GM23338 (cell line): ENCODE measurements around the gene PLEKHN1. TPM values are rescaled to one million over a fixed set of nuclear protein-coding genes. Genes with fewer than 3 reads are reported as not detected.

Experiments used
- ATAC-seq: fragments of 200-7000 bp; cut with Tn5 transposase; 3 replicates; pipeline ENCODE4 v1.9.1; 2020
- DNase-seq: peaks from one replicate; pipeline ENCODE4 v3.0.0-alpha.2; 2015; ENCODE audit warnings: low spot score
- H2AFZ ChIP-seq: fragments of 200-600 bp; sonication (generic); 2 replicates; pipeline ENCODE4 v1.8.0; 2016; ENCODE audit warnings: antibody characterized with exemption, mild to moderate bottlenecking, moderate library complexity
- H3F3A ChIP-seq: fragments of 200-600 bp; sonication (generic); replicated peaks from 2 replicates; pipeline ENCODE4 v1.8.0; 2017; ENCODE audit warnings: antibody characterized with exemption, mixed run types, low read depth
- H3K27ac ChIP-seq: fragments of 200-600 bp; sonication (generic); 2 replicates; pipeline ENCODE4 v1.6.1; 2016; ENCODE audit warnings: low read depth
- H3K27me3 ChIP-seq: fragments of 200-600 bp; sonication (generic); 2 replicates; pipeline ENCODE4 v1.8.0; 2016; ENCODE audit warnings: mild to moderate bottlenecking, mixed run types, moderate library complexity; ENCODE audit not compliant: insufficient read depth
- H3K36me3 ChIP-seq: fragments of 200-600 bp; sonication (generic); 2 replicates; pipeline ENCODE4 v1.8.0; 2016; ENCODE audit warnings: mild to moderate bottlenecking; ENCODE audit not compliant: insufficient read depth
- H3K4me1 ChIP-seq: fragments of 200-600 bp; sonication (generic); 2 replicates; pipeline ENCODE4 v1.8.0; 2016; ENCODE audit warnings: mild to moderate bottlenecking, moderate library complexity; ENCODE audit not compliant: insufficient read depth
- H3K4me2 ChIP-seq: fragments of 200-600 bp; sonication (generic); 2 replicates; pipeline ENCODE4 v1.7.1; 2017; ENCODE audit warnings: mixed run types
- H3K4me3 ChIP-seq: fragments of 200-600 bp; sonication (generic); 2 replicates; pipeline ENCODE4 v1.6.1; 2016; ENCODE audit warnings: mixed run types
- H3K79me2 ChIP-seq: fragments of 200-600 bp; sonication (generic); replicated peaks from 2 replicates; pipeline ENCODE4 v1.8.0; 2017; ENCODE audit warnings: mild to moderate bottlenecking; ENCODE audit not compliant: insufficient read depth
- H3K9me2 ChIP-seq: fragments of 200-600 bp; sonication (generic); 2 replicates; pipeline ENCODE4 v1.8.0; 2017; ENCODE audit not compliant: insufficient read depth
- H4K20me1 ChIP-seq: fragments of 200-600 bp; sonication (generic); replicated peaks from 2 replicates; pipeline ENCODE4 v1.8.0; 2017; ENCODE audit warnings: mild to moderate bottlenecking; ENCODE audit not compliant: insufficient read depth
- H3K27ac Mint-ChIP-seq: 2 replicates; pipeline ENCODE4 v1.8.0; 2020; ENCODE audit warnings: inconsistent platforms, mild to moderate bottlenecking, moderate library complexity, mixed read lengths
- H3K27me3 Mint-ChIP-seq: 3 replicates; pipeline ENCODE4 v1.8.0; 2022; ENCODE audit warnings: low read depth, mild to moderate bottlenecking, moderate library complexity, mixed read lengths, inconsistent platforms; ENCODE audit not compliant: insufficient read depth, poor library complexity
- H3K36me3 Mint-ChIP-seq: 3 replicates; pipeline ENCODE4 v1.8.0; 2021; ENCODE audit warnings: low read depth, mild to moderate bottlenecking, inconsistent platforms, moderate library complexity, mixed read lengths
- H3K4me1 Mint-ChIP-seq: 3 replicates; pipeline ENCODE4 v1.8.0; 2020; ENCODE audit warnings: mild to moderate bottlenecking, inconsistent platforms, mixed read lengths
- H3K4me3 Mint-ChIP-seq: 3 replicates; pipeline ENCODE4 v1.8.0; 2021; ENCODE audit warnings: moderate library complexity, mild to moderate bottlenecking, inconsistent platforms, mixed read lengths
- H3K9me3 Mint-ChIP-seq: 3 replicates; pipeline ENCODE4 v1.8.0; 2020; ENCODE audit warnings: moderate library complexity, mild to moderate bottlenecking, inconsistent platforms, mixed read lengths
- CREB1 ChIP-seq: fragments of 250-450 bp; sonication (Bioruptor Pico); IDR thresholded peaks from 2 replicates; pipeline ENCODE4 v1.5.0; 2020; ENCODE audit warnings: low read depth, mild to moderate bottlenecking, moderate library complexity
- CTCF ChIP-seq, 2 experiments: fragments of 200-600 bp in 1 of 2; sonication (generic) in 1 of 2; conservative IDR thresholded peaks; 2 replicates each; pipeline versions ENCODE4 v1.5.1 to v1.6.1; 2016 to 2017; ENCODE audit warnings: antibody characterized with exemption in 2 of 2, low read depth in 2 of 2, mild to moderate bottlenecking in 2 of 2, moderate library complexity in 1 of 2
- ETS1 ChIP-seq: IDR thresholded peaks from 2 replicates; pipeline ENCODE4 v1.6.1; 2016; ENCODE audit warnings: antibody characterized with exemption
- EZH2 ChIP-seq: fragments of 200-600 bp; sonication (generic); IDR thresholded peaks from one replicate; pipeline ENCODE4 v1.8.0; 2017; ENCODE audit warnings: antibody characterized with exemption, mild to moderate bottlenecking, low read depth; ENCODE audit not compliant: unreplicated experiment
- EZH2phosphoT487 ChIP-seq: fragments of 200-600 bp; sonication (generic); IDR thresholded peaks from one replicate; pipeline ENCODE4 v1.8.1; 2018; ENCODE audit warnings: antibody characterized with exemption; ENCODE audit not compliant: unreplicated experiment
- JUNB ChIP-seq: IDR thresholded peaks from one replicate; pipeline ENCODE4 v1.6.1; 2016; ENCODE audit warnings: antibody characterized with exemption; ENCODE audit not compliant: unreplicated experiment
- NANOG ChIP-seq: IDR thresholded peaks from 2 replicates; pipeline ENCODE4 v1.6.1; 2016; ENCODE audit warnings: antibody characterized with exemption, borderline replicate concordance
- POLR2AphosphoS5 ChIP-seq: IDR thresholded peaks from 2 replicates; pipeline ENCODE4 v1.6.1; 2016; ENCODE audit warnings: antibody characterized with exemption, low read depth
- REST ChIP-seq: IDR thresholded peaks from one replicate; pipeline ENCODE4 v1.6.1; 2018; ENCODE audit warnings: antibody characterized with exemption; ENCODE audit not compliant: unreplicated experiment
- STAT1 ChIP-seq: IDR thresholded peaks from one replicate; pipeline ENCODE4 v1.6.1; 2016; ENCODE audit warnings: antibody characterized with exemption; ENCODE audit not compliant: unreplicated experiment
- ZNF114 ChIP-seq: fragments of 250-450 bp; sonication (Bioruptor Pico); IDR thresholded peaks from 2 replicates; pipeline ENCODE4 v1.5.0; 2020; ENCODE audit warnings: mild to moderate bottlenecking, moderate library complexity
- ZNF331 ChIP-seq: fragments of 250-450 bp; sonication (Bioruptor Pico); IDR thresholded peaks from 2 replicates; pipeline ENCODE4 v1.5.0; 2020; ENCODE audit warnings: low read depth, mild to moderate bottlenecking, moderate library complexity
- ZNF462 ChIP-seq: fragments of 250-450 bp; sonication (Bioruptor Pico); IDR thresholded peaks from 2 replicates; pipeline ENCODE4 v1.5.0; 2020; ENCODE audit warnings: mild to moderate bottlenecking, moderate library complexity
- polyA plus RNA-seq: library from polyadenylated mRNA; unstranded; fragments of >200 nt; fragmentation: Nextera tagmentation; extraction: Ambion mirVana; gene quantifications from 2 replicates; pipeline ENCODE4 v1.2.1, GENCODE V29; 2016
- total RNA-seq: library from RNA; depleted of rRNA; stranded (reverse); fragments of >200 nt; shearing (Covaris generic); gene quantifications from 2 replicates; pipeline ENCODE4 v1.2.3, GENCODE V29; 2014

The PLEKHN1 gene
- total and polyA plus RNA-seq, 2 experiments from 2014 or later = 1.4 to 3.3 TPM

GRCh38 chr1:992362-992761 is 26.1 kb downstream of the PLEKHN1 start:
- peaks cover 4% of the 10 kb centered on the region for H3K36me3 Mint-ChIP-seq
- peaks cover 5% of the 10 kb centered on the region for H3K4me1 ChIP-seq
- H3K79me2 ChIP-seq = no peaks in the 10 kb centered on the region
- ATAC-seq (no peak), DNase-seq (no peak)
- H3K27me3 ChIP-seq = peaks cover 93% of the 10 kb centered on the region
- H3F3A ChIP-seq = 0 out of 2 replicates have a peak, but pooled peaks cover 2% of the 10 kb centered on the region
- no peak overlapping the region for H2AFZ ChIP-seq
- H3K4me3 Mint-ChIP-seq = no peak overlapping the region
- no peak overlapping the region for H3K4me3 ChIP-seq
- TF ChIP-seq REST = no peak
- no peak for TF ChIP-seq ZNF331 (CRISPR knock-in tag)
- TF ChIP-seq EZH2phosphoT487 = no peak
- TF ChIP-seq JUNB = no peak
- TF ChIP-seq ZNF462 (CRISPR knock-in tag) = no peak
- no peak for TF ChIP-seq POLR2AphosphoS5
- TF ChIP-seq CTCF (conservative IDR thresholded peaks at IDR 0.05; ENCODE audit: low read depth in 2 of 2) = no peak
- no peak for TF ChIP-seq ETS1
- TF ChIP-seq ZNF114 (CRISPR knock-in tag) = no peak
- no peak for TF ChIP-seq CREB1
- TF ChIP-seq EZH2 = no peak
- no peak for TF ChIP-seq STAT1
- no peak for TF ChIP-seq NANOG
- peaks cover 21% of the 10 kb centered on the region for H3K9me3 Mint-ChIP-seq
- H3K27ac Mint-ChIP-seq = no peak overlapping the region
- H3K36me3 ChIP-seq = no peaks in the 10 kb centered on the region
- no peak overlapping the region for H3K4me2 ChIP-seq
- no peak overlapping the region for H3K27ac ChIP-seq
- no peaks in the 10 kb centered on the region for H4K20me1 ChIP-seq
- no peaks in the 10 kb centered on the region for H3K9me2 ChIP-seq
- H3K27me3 Mint-ChIP-seq = peaks cover 77% of the 10 kb centered on the region
- peaks cover 3% of the 10 kb centered on the region for H3K4me1 Mint-ChIP-seq
